ENCODE data around the gene NRN1L. TPM values are rescaled to one million over a fixed set of nuclear protein-coding genes. Genes with fewer than 3 reads are reported as not detected.

The NRN1L gene
- total and polyA plus RNA-seq, 2 of the 4 experiments (the other 2 are of a cell fraction) = 0.27 TPM; not detected in 1

- TF ChIP-seq NFE2L2 (IDR thresholded peaks at IDR 0.05; ENCODE audit: low read depth, low read length) = no peak
- no peak for TF ChIP-seq SMC3 (IDR thresholded peaks at IDR 0.05; ENCODE audit: low read depth, low read length)
- TF ChIP-seq POLR2A (IDR thresholded peaks at IDR 0.05; ENCODE audit: low read depth, low read length) = no peak
- no peak for TF ChIP-seq CTCF (conservative IDR thresholded peaks at IDR 0.05; ENCODE audit: low read depth, low read length)
- TF ChIP-seq USF2 (IDR thresholded peaks at IDR 0.05; ENCODE audit: low read depth, low read length) = no peak
- no peak for TF ChIP-seq CEBPB (IDR thresholded peaks at IDR 0.05; ENCODE audit: low read depth, low read length)
- no peak for TF ChIP-seq MAFK (IDR thresholded peaks at IDR 0.05; ENCODE audit: low read depth, low read length)
- TF ChIP-seq MAZ (IDR thresholded peaks at IDR 0.05; ENCODE audit: borderline replicate concordance, low read depth, low read length) = no peak
- no peak for TF ChIP-seq ELK1 (IDR thresholded peaks at IDR 0.05; ENCODE audit: borderline replicate concordance, low read depth, low read length)
- no peak for TF ChIP-seq RFX5 (IDR thresholded peaks at IDR 0.05; ENCODE audit: low read depth, low read length)
- no peak for TF ChIP-seq RAD21 (IDR thresholded peaks at IDR 0.05; ENCODE audit: low read length)
- no peak for TF ChIP-seq RCOR1 (IDR thresholded peaks at IDR 0.05; ENCODE audit: insufficient replicate concordance, low read length)
- TF ChIP-seq BHLHE40 (IDR thresholded peaks at IDR 0.05; ENCODE audit: low read depth, low read length) = no peak
- no peak for TF ChIP-seq FOS (IDR thresholded peaks at IDR 0.05; ENCODE audit: low read depth, low read length)
- TF ChIP-seq CHD1 (IDR thresholded peaks at IDR 0.05; ENCODE audit: low read depth, low read length) = no peak
- no peak for TF ChIP-seq MXI1 (IDR thresholded peaks at IDR 0.05; ENCODE audit: borderline replicate concordance, low read depth, low read length)
- H3K9ac ChIP-seq (ENCODE audit: low read depth, low read length) = no peak overlapping the region
- H4K20me1 ChIP-seq (ENCODE audit: insufficient read depth, low read length) = peaks cover 42% of the 10 kb centered on the region
- DNase-seq (no peak), ATAC-seq (ENCODE audit: low read depth) (no peak)
- no peak overlapping the region for H2AK5ac ChIP-seq (ENCODE audit: low read depth, low read length)
- peaks cover 5 to 20% of the 10 kb centered on the region in 2 experiments; a peak in 3 of 4 replicates for H3K79me1 ChIP-seq (ENCODE audit: low read depth in 1 of 2, low read length in 2 of 2)
- H3K4me2 ChIP-seq (ENCODE audit: low read depth, low read length) = no peak overlapping the region
- H2AK9ac ChIP-seq (replicated peaks; ENCODE audit: low read depth, low read length, poor library complexity) = no peak overlapping the region
- no peaks in the 10 kb centered on the region for H3K9me3 ChIP-seq (ENCODE audit: control insufficient read depth, insufficient read depth, low read length)
- no peak overlapping the region for H2BK20ac ChIP-seq (ENCODE audit: low read depth, low read length)
- intact Hi-C loops (cut with micrococcal nuclease) = no loop called here
- H3K36me3 ChIP-seq (ENCODE audit: control insufficient read depth, insufficient read depth, low read length) = peaks cover 76% of the 10 kb centered on the region
- H3K14ac ChIP-seq (replicated peaks; ENCODE audit: low read depth, low read length) = no peak overlapping the region
- no peak overlapping the region for H2BK15ac ChIP-seq (ENCODE audit: low read depth, low read length)
- H3K27ac ChIP-seq (ENCODE audit: insufficient read depth, low read length) = no peak overlapping the region
- H4K5ac ChIP-seq (ENCODE audit: low read depth, low read length) = no peak overlapping the region
- dilution Hi-C loops (cut with HindIII; ENCODE audit: low sequenced_read_pairs, unreplicated experiment) = no loop called here
- ChIA-PET CTCF (interaction anchor here (1.4 kb wide), 1 partner anchor 47 kb away, joined by 3 read pairs; no protein-coding TSS in a partner anchor), POLR2A (ENCODE audit: unreplicated experiment) (no interaction called here)
- H3K27me3 ChIP-seq (ENCODE audit: control insufficient read depth, insufficient read depth, low read length) = no peaks in the 10 kb centered on the region
- H4K8ac ChIP-seq (ENCODE audit: low read depth in 2 of 2, low read length in 2 of 2) = no peak overlapping the region
- no peak overlapping the region for H4K91ac ChIP-seq (ENCODE audit: insufficient read depth, low read depth, low read length)
- no peak overlapping the region for H3K23ac ChIP-seq (ENCODE audit: low read depth, low read length)
- BruUV-seq (replicated peaks) = no TSS peak
- no peak overlapping the region for H2AFZ ChIP-seq (replicated peaks; ENCODE audit: low read length, poor library complexity)
- in situ Hi-C loops (cut with MboI; ENCODE audit: low sequenced_read_pairs) = no loop called here
- no peaks in the 10 kb centered on the region for H3K9me1 ChIP-seq (ENCODE audit: insufficient read depth, low read length)
- H2BK120ac ChIP-seq (ENCODE audit: low read depth, low read length) = no peak overlapping the region
- no peak overlapping the region for H3K4ac ChIP-seq (ENCODE audit: low read depth, low read length)
- no peak overlapping the region for H3K4me3 ChIP-seq (ENCODE audit: insufficient read depth, low read depth, low read length)
- WGBS, 2 experiments (ENCODE audit: extremely low coverage in 2 of 2, insufficient read length in 1 of 2) = 90% methylated on average over 18 of the region's 21 CpGs; no CpG with 5 or more reads in 1 of the 2 experiments
- no peak overlapping the region for H3K56ac ChIP-seq (ENCODE audit: extremely low read depth, insufficient read depth, low read length)
- H2BK5ac ChIP-seq (ENCODE audit: low read depth, low read length, poor library complexity, severe bottlenecking) = no peak overlapping the region
- peaks cover 4% of the 10 kb centered on the region; the same call in 1 of the 2 replicates for H3K4me1 ChIP-seq (ENCODE audit: control insufficient read depth, insufficient read depth, low read length)
- no peak overlapping the region for H3K18ac ChIP-seq (ENCODE audit: low read depth, low read length)
Observed at GRCh38 chr16:67881621-67882161, 3.0 kb upstream of the NRN1L start.
